ENCODE measurements around the gene GAPDHS.

The GAPDHS gene

GRCh38 chr19:35539850-35540249 is 6.6 kb downstream of the GAPDHS start:
- no peak for DNase-seq (ENCODE audit: low read depth in 2 of 2)

- DNase-seq (ENCODE audit: low read depth in 2 of 2): no peak
Measured at GRCh38 chr19:35540356-35540927, 7.2 kb downstream of the GAPDHS start.

GRCh38 chr19:35542209-35542608 is 9.0 kb downstream of the GAPDHS start:
- no peak for DNase-seq (ENCODE audit: low read depth in 2 of 2)

- no peak for DNase-seq (ENCODE audit: low read depth in 2 of 2)
Measured at GRCh38 chr19:35543280-35544109, 10.2 kb downstream of the GAPDHS start.

GRCh38 chr19:35544110-35544802 is 11.0 kb downstream of the GAPDHS start:
- no peak for DNase-seq (ENCODE audit: low read depth in 2 of 2)

GRCh38 chr19:35545001-35545854 is 12.0 kb downstream of the GAPDHS start, which contains the start of gene TMEM147:
Gene TMEM147 (plus strand): TSS chr19:35545626. CDS start chr19:35545740, 114 bp downstream.
- peak; percentile 72 to 82 for DNase-seq (ENCODE audit: low read depth in 2 of 2)

- peak; percentile 56 to 71 for DNase-seq (ENCODE audit: low read depth in 2 of 2)
Measured at GRCh38 chr19:35545855-35546381, 12.7 kb downstream of the GAPDHS start.

GRCh38 chr19:35546532-35546931 is 13.3 kb downstream of the GAPDHS start:
- no peak for DNase-seq (ENCODE audit: low read depth in 2 of 2)

- DNase-seq (ENCODE audit: low read depth in 2 of 2): peak; percentile 31 to 35
Measured at GRCh38 chr19:35549174-35549788, 16.0 kb downstream of the GAPDHS start.

GRCh38 chr19:35549879-35550523 is 16.7 kb downstream of the GAPDHS start:
- DNase-seq (ENCODE audit: low read depth in 2 of 2): no peak

- no peak for DNase-seq (ENCODE audit: low read depth in 2 of 2)
Measured at GRCh38 chr19:35551091-35551810, 18.0 kb downstream of the GAPDHS start.

GRCh38 chr19:35552534-35553384 is 19.5 kb downstream of the GAPDHS start:
- no peak for DNase-seq (ENCODE audit: low read depth in 2 of 2)

- no peak for DNase-seq (ENCODE audit: low read depth in 2 of 2)
Measured at GRCh38 chr19:35553385-35554000, 20.2 kb downstream of the GAPDHS start.

- no peak for DNase-seq (ENCODE audit: low read depth in 2 of 2)
Measured at GRCh38 chr19:35554076-35554475, 20.8 kb downstream of the GAPDHS start.

GRCh38 chr19:35555301-35556005 is 22.2 kb downstream of the GAPDHS start:
- DNase-seq (ENCODE audit: low read depth in 2 of 2): no peak

GRCh38 chr19:35556025-35556590 is 22.9 kb downstream of the GAPDHS start:
- DNase-seq (ENCODE audit: low read depth in 2 of 2): no peak

GRCh38 chr19:35556846-35557538 is 23.7 kb downstream of the GAPDHS start:
- DNase-seq (ENCODE audit: low read depth in 2 of 2): no peak

All from stimulated activated CD4-positive, alpha-beta T cell treated with anti-CD3 and anti-CD28 coated beads, Interleukin-15, amount 100 ng/mL, for 48 hours (primary cell).